ENCODE data around the gene INPP5J. TPM values are rescaled to one million over a fixed set of nuclear protein-coding genes. Genes with fewer than 3 reads are reported as not detected.

Gene INPP5J
- total RNA-seq, 1 experiment from 2014 or later: 3.1 TPM

GRCh38 chr22:31136155-31136554 is 13.4 kb downstream of the INPP5J start:
- Histone ChIP-seq H3K27ac (ENCODE audit: low read length) (no peak overlapping the region), H3K79me2 (ENCODE audit: low read length) (no peaks in the 10 kb centered on the region), H4K20me1 (ENCODE audit: low read length) (no peaks in the 10 kb centered on the region), H3K9me2 (replicated peaks; ENCODE audit: low read length) (no peaks in the 10 kb centered on the region), H2AFZ (ENCODE audit: low read length) (no peak overlapping the region), H3K4me1 (ENCODE audit: insufficient read depth, low read length) (peaks cover 8% of the 10 kb centered on the region; the same call in 1 of the 2 replicates), H3K36me3 (ENCODE audit: low read depth, low read length) (no peaks in the 10 kb centered on the region), H3K27me3 (ENCODE audit: low read length) (no peaks in the 10 kb centered on the region), H3K9ac (ENCODE audit: low read length) (no peak overlapping the region), H3F3A (ENCODE audit: low read length, unreplicated experiment) (no peaks in the 10 kb centered on the region), H3K9me3 (ENCODE audit: low read length) (no peaks in the 10 kb centered on the region), H3K4me3 (ENCODE audit: low read length) (no peak overlapping the region), H3K4me2 (ENCODE audit: low read length) (no peak overlapping the region)
- TF ChIP-seq EZH2phosphoT487 (IDR thresholded peaks at IDR 0.05; ENCODE audit: borderline replicate concordance, low read length) (no peak), CTCF (conservative IDR thresholded peaks at IDR 0.05; ENCODE audit: low read depth, low read length) (no peak), EZH2 (IDR thresholded peaks at IDR 0.05; ENCODE audit: low read length, unreplicated experiment) (no peak)
- intact Hi-C loops (cut with micrococcal nuclease): no loop called here
- no TSS peak for BruUV-seq (replicated peaks)
- no peak for DNase-seq
- ChIA-PET POLR2A (ENCODE audit: unreplicated experiment) (no interaction called here), CTCF (no interaction called here)
- no peak for ATAC-seq

- Histone ChIP-seq H3K79me2 (ENCODE audit: low read length) (no peaks in the 10 kb centered on the region), H3K27me3 (ENCODE audit: low read length) (no peaks in the 10 kb centered on the region), H3K27ac (ENCODE audit: low read length) (no peak overlapping the region), H3K36me3 (ENCODE audit: low read depth, low read length) (no peaks in the 10 kb centered on the region), H3K9me2 (replicated peaks; ENCODE audit: low read length) (no peaks in the 10 kb centered on the region), H3F3A (ENCODE audit: low read length, unreplicated experiment) (no peaks in the 10 kb centered on the region), H3K4me2 (ENCODE audit: low read length) (no peak overlapping the region), H2AFZ (ENCODE audit: low read length) (no peak overlapping the region), H3K9me3 (ENCODE audit: low read length) (no peaks in the 10 kb centered on the region), H3K9ac (ENCODE audit: low read length) (no peak overlapping the region), H4K20me1 (ENCODE audit: low read length) (no peaks in the 10 kb centered on the region), H3K4me1 (ENCODE audit: insufficient read depth, low read length) (peaks cover 4% of the 10 kb centered on the region; the same call in 1 of the 2 replicates), H3K4me3 (ENCODE audit: low read length) (no peak overlapping the region)
- TF ChIP-seq EZH2 (IDR thresholded peaks at IDR 0.05; ENCODE audit: low read length, unreplicated experiment) (no peak), EZH2phosphoT487 (IDR thresholded peaks at IDR 0.05; ENCODE audit: borderline replicate concordance, low read length) (no peak), CTCF (conservative IDR thresholded peaks at IDR 0.05; ENCODE audit: low read depth, low read length) (no peak)
- DNase-seq: no peak
- no peak for ATAC-seq
- intact Hi-C loops (cut with micrococcal nuclease): no loop called here
- ChIA-PET CTCF (no interaction called here), POLR2A (ENCODE audit: unreplicated experiment) (no interaction called here)
- no TSS peak for BruUV-seq (replicated peaks)
Observed at GRCh38 chr22:31136711-31137110, 13.9 kb downstream of the INPP5J start.

GRCh38 chr22:31137721-31138120 is 15.0 kb downstream of the INPP5J start:
- no peak for ATAC-seq

More at GRCh38 chr22:31137721-31138120, 15.0 kb downstream of the INPP5J start:
- Histone ChIP-seq H4K20me1 (ENCODE audit: low read length) (no peaks in the 10 kb centered on the region), H3F3A (ENCODE audit: low read length, unreplicated experiment) (no peaks in the 10 kb centered on the region), H3K4me2 (ENCODE audit: low read length) (no peak overlapping the region), H3K27me3 (ENCODE audit: low read length) (no peaks in the 10 kb centered on the region), H3K9me3 (ENCODE audit: low read length) (no peaks in the 10 kb centered on the region), H2AFZ (ENCODE audit: low read length) (no peak overlapping the region), H3K27ac (ENCODE audit: low read length) (no peak overlapping the region), H3K4me3 (ENCODE audit: low read length) (no peak overlapping the region), H3K36me3 (ENCODE audit: low read depth, low read length) (no peaks in the 10 kb centered on the region), H3K79me2 (ENCODE audit: low read length) (no peaks in the 10 kb centered on the region), H3K4me1 (ENCODE audit: insufficient read depth, low read length) (no peaks in the 10 kb centered on the region), H3K9ac (ENCODE audit: low read length) (no peak overlapping the region), H3K9me2 (replicated peaks; ENCODE audit: low read length) (no peaks in the 10 kb centered on the region)
- no peak for TF ChIP-seq CTCF (conservative IDR thresholded peaks at IDR 0.05; ENCODE audit: low read depth, low read length)
- TF ChIP-seq EZH2phosphoT487 (IDR thresholded peaks at IDR 0.05; ENCODE audit: borderline replicate concordance, low read length): no peak
- no peak for TF ChIP-seq EZH2 (IDR thresholded peaks at IDR 0.05; ENCODE audit: low read length, unreplicated experiment)
- DNase-seq: no peak
- POLR2A ChIA-PET (ENCODE audit: unreplicated experiment): no interaction called here
- intact Hi-C loops (cut with micrococcal nuclease): no loop called here
- CTCF ChIA-PET: no interaction called here
- no TSS peak for BruUV-seq (replicated peaks)

Measured in PC-3 (cell line).